Colonic mucosa (tissue), 4 donors: ENCODE measurements around the gene PSMB5. TPM values are rescaled to one million over a fixed set of nuclear protein-coding genes. Genes with fewer than 3 reads are reported as not detected.

Experiments
- DNase-seq: peaks from one replicate; pipeline ENCODE4 v3.0.0-alpha.2; 2020
- H3K27ac ChIP-seq: fragments of 200-600 bp; one replicate; pipeline ENCODE4 v1.8.0; 2021
- H3K27me3 ChIP-seq: fragments of 200-600 bp; one replicate; pipeline ENCODE4 v1.8.0; 2021
- H3K36me3 ChIP-seq: fragments of 200-600 bp; one replicate; pipeline ENCODE4 v1.8.0; 2021
- H3K4me1 ChIP-seq: fragments of 200-600 bp; one replicate; pipeline ENCODE4 v1.8.0; 2021; ENCODE audit warnings: mild to moderate bottlenecking
- H3K4me3 ChIP-seq: fragments of 200-600 bp; one replicate; pipeline ENCODE4 v1.8.0; 2021
- H3K9ac ChIP-seq, 2 donors: one replicate each; pipeline ENCODE4 v1.7.0; 2013; ENCODE audit warnings: control low read depth in 2 of 2, low read depth in 2 of 2, low read length in 2 of 2
- H3K9me3 ChIP-seq: fragments of 200-600 bp; one replicate; pipeline ENCODE4 v1.8.0; 2021
- CTCF ChIP-seq: fragments of 200-600 bp; IDR thresholded peaks from one replicate; pipeline ENCODE4 v1.8.0; 2022; ENCODE audit warnings: antibody characterized with exemption, mild to moderate bottlenecking
- intact Hi-C: fragments of 100-400 bp; cut with DNase I; formaldehyde crosslinking; loops from one replicate; pipeline ENCODE4 v1.14.1; 2022
- total RNA-seq, 2 donors: library from RNA; stranded (reverse); fragmentation: NEBNext Ultra II Directional in 1 of 2; extraction: Animal tissue kit (Norgen Biotek cat#: 25700) in 1 of 2; gene quantifications; one replicate each; pipeline ENCODE4 v1.2.1, GENCODE V29; 2021
- donor health status: healthy.
- donor health status: DM: no; HTN: no; CAD: no.
- donor health status: DM: no; HTN: no; CAD: no.

The PSMB5 gene
- total RNA-seq, 2 donors from 2014 or later: 99.7 to 137 TPM

GRCh38 chr14:23024612-23025075 is 10.1 kb downstream of the PSMB5 start:
- no peaks in the 10 kb centered on the region for H3K27me3 ChIP-seq
- H3K9ac ChIP-seq: no peak overlapping the region
- no peaks in the 10 kb centered on the region for H3K4me1 ChIP-seq
- H3K36me3 ChIP-seq: no peaks in the 10 kb centered on the region
- no peak for TF ChIP-seq CTCF
- no peak overlapping the region for H3K27ac ChIP-seq
- H3K9me3 ChIP-seq: no peaks in the 10 kb centered on the region
- no peak for DNase-seq
- intact Hi-C loops: no loop called here
- H3K4me3 ChIP-seq: no peak overlapping the region

- Histone ChIP-seq H3K36me3 (no peaks in the 10 kb centered on the region), H3K9me3 (no peaks in the 10 kb centered on the region), H3K27me3 (no peaks in the 10 kb centered on the region), H3K27ac (no peak overlapping the region), H3K4me1 (no peaks in the 10 kb centered on the region), H3K9ac (no peak overlapping the region), H3K4me3 (no peak overlapping the region)
- intact Hi-C loops: no loop called here
- DNase-seq: no peak
- no peak for TF ChIP-seq CTCF
Measured at GRCh38 chr14:23023795-23024152, 10.9 kb downstream of the PSMB5 start.

GRCh38 chr14:23023022-23023794 is 11.5 kb downstream of the PSMB5 start:
- H3K36me3 ChIP-seq: no peaks in the 10 kb centered on the region
- no peak for TF ChIP-seq CTCF
- intact Hi-C loops: no loop called here
- no peaks in the 10 kb centered on the region for H3K27me3 ChIP-seq
- H3K9me3 ChIP-seq: no peaks in the 10 kb centered on the region
- H3K4me3 ChIP-seq: no peak overlapping the region
- no peak for DNase-seq
- H3K4me1 ChIP-seq: no peaks in the 10 kb centered on the region
- no peak overlapping the region for H3K27ac ChIP-seq
- H3K9ac ChIP-seq: no peak overlapping the region

- TF ChIP-seq CTCF: no peak
- no peaks in the 10 kb centered on the region for H3K27me3 ChIP-seq
- no peaks in the 10 kb centered on the region for H3K36me3 ChIP-seq
- intact Hi-C loops: no loop called here
- no peak overlapping the region for H3K27ac ChIP-seq
- no peak overlapping the region for H3K4me3 ChIP-seq
- no peak overlapping the region for H3K9ac ChIP-seq
- DNase-seq: no peak
- no peaks in the 10 kb centered on the region for H3K9me3 ChIP-seq
- H3K4me1 ChIP-seq: no peaks in the 10 kb centered on the region
Measured at GRCh38 chr14:23021889-23022442, 12.7 kb downstream of the PSMB5 start.

GRCh38 chr14:23021434-23021833 is 13.3 kb downstream of the PSMB5 start:
- Histone ChIP-seq H3K27me3 (no peaks in the 10 kb centered on the region), H3K36me3 (no peaks in the 10 kb centered on the region), H3K9me3 (no peaks in the 10 kb centered on the region), H3K4me1 (no peaks in the 10 kb centered on the region), H3K9ac (no peak overlapping the region), H3K4me3 (no peak overlapping the region), H3K27ac (no peak overlapping the region)
- DNase-seq: no peak
- no peak for TF ChIP-seq CTCF
- intact Hi-C loops: no loop called here
